Suprapubic skin (tissue), 3 donors: ENCODE data around the gene TGFBR3.

Experiments used
- CTCF ChIP-seq, 2 donors: fragments of 200-600 bp in 1 of 2; fragments of 450-650 bp in 1 of 2; sonication (generic) in 1 of 2; IDR thresholded peaks; one replicate each; pipeline ENCODE4 v1.5.1; 2016 to 2019; ENCODE audit warnings: antibody characterized with exemption in 2 of 2, mild to moderate bottlenecking in 1 of 2, moderate library complexity in 1 of 2
- EP300 ChIP-seq: sonication (generic); formaldehyde crosslinking; IDR thresholded peaks from one replicate; pipeline ENCODE4 v1.6.1; 2017; ENCODE audit warnings: antibody characterized with exemption

- no peak for TF ChIP-seq CTCF (IDR thresholded peaks at IDR 0.05)
- no peak for TF ChIP-seq EP300
Observed at GRCh38 chr1:91734761-91735160, 151.2 kb downstream of the TGFBR3 start.
